Activated CD4-positive, alpha-beta memory T cell treated with anti-CD3 and anti-CD28 coated beads, Interleukin-2, amount 10 ng/mL, durations not matched to agents 7 days and 5 days (primary cell): ENCODE results near the gene CCT6B. TPM values are rescaled to one million over a fixed set of nuclear protein-coding genes. Genes with fewer than 3 reads are reported as not detected.
"Not testable (repeated sequence)": the region's sequence is repeated elsewhere in the genome, so short reads cannot be mapped to it uniquely, and the experiment has no call there.

Experiments used
- CTCF ChIA-PET: fragments of 350-600 bp; sonication (Branson Sonifier 250); formaldehyde crosslinking; loops from one replicate; lab custom pipeline; 2021; ENCODE audit warnings: antibody characterized with exemption, inconsistent platforms; lab: Charles Lee
- POLR2A ChIA-PET: fragments of 350-600 bp; sonication (Branson Sonifier 250); formaldehyde crosslinking; loops from one replicate; lab custom pipeline; 2021; ENCODE audit warnings: antibody characterized with exemption; lab: Charles Lee
- DNase-seq: peaks from one replicate; pipeline ENCODE4 v3.0.0-alpha.2; 2020
- H3K27ac Mint-ChIP-seq: one replicate; pipeline ENCODE4 v1.8.0; 2021; ENCODE audit warnings: mild to moderate bottlenecking, mixed read lengths
- H3K27me3 Mint-ChIP-seq: one replicate; pipeline ENCODE4 v1.8.0; 2021; ENCODE audit warnings: mixed read lengths
- H3K36me3 Mint-ChIP-seq: one replicate; pipeline ENCODE4 v1.8.0; 2021; ENCODE audit warnings: low read depth, mixed read lengths
- H3K4me1 Mint-ChIP-seq: one replicate; pipeline ENCODE4 v1.8.0; 2021; ENCODE audit warnings: mixed read lengths
- H3K4me3 Mint-ChIP-seq: one replicate; pipeline ENCODE4 v1.8.0; 2021; ENCODE audit warnings: mild to moderate bottlenecking, mixed read lengths
- H3K9me3 Mint-ChIP-seq: one replicate; pipeline ENCODE4 v1.8.0; 2021; ENCODE audit warnings: mixed read lengths
- total RNA-seq, 2 experiments: library from RNA; stranded (reverse); gene quantifications; one replicate each; pipeline ENCODE4 v1.2.3, GENCODE V29; 2021

Gene CCT6B
- total RNA-seq: 1 to 10 TPM; 1.5 to 1.9 TPM

GRCh38 chr17:34961093-34961911 lies at the start of gene CCT6B, which contains the start of gene ZNF830:
Gene CCT6B, minus strand, starts transcription at chr17:34961460. Its CDS starts 67 bp downstream, at chr17:34961393.
Gene ZNF830, plus strand, starts transcription at chr17:34961540. Its CDS starts 27 bp downstream, at chr17:34961567.
- H3K4me3 Mint-ChIP-seq: peak within 1 kb of the TSS; percentile 98
- peak; percentile 93 for DNase-seq
- peak within 1 kb of the TSS; percentile 97 for H3K27ac Mint-ChIP-seq
- peaks cover 31% of the 10 kb centered on the region for H3K4me1 Mint-ChIP-seq
- ChIA-PET POLR2A (interaction anchor here (0.6 to 2.0 kb wide), 24 partner anchors 8 to 472 kb away, joined by 3 to 56 read pairs (median 3); partner anchors contain the start of genes LIG3, NLE1, RAD51D and RFFL), CTCF (interaction anchor here (0.6 to 1.1 kb wide), 3 partner anchors 13 to 500 kb away, joined by 3 to 7 read pairs (median 4); no protein-coding TSS in a partner anchor)
- H3K36me3 Mint-ChIP-seq: peaks cover 27% of the 10 kb centered on the region
- peaks cover 5% of the 10 kb centered on the region for H3K27me3 Mint-ChIP-seq
- no peaks in the 10 kb centered on the region for H3K9me3 Mint-ChIP-seq

GRCh38 chr17:35010093-35010492 lies 48.8 kb upstream of the CCT6B start:
- H3K27me3 Mint-ChIP-seq: no peaks in the 10 kb centered on the region
- POLR2A ChIA-PET: interaction anchor here (1.3 to 1.5 kb wide), 2 partner anchors 8 to 13 kb away, joined by 3 to 6 read pairs; no protein-coding TSS in a partner anchor

GRCh38 chr17:35006961-35007360 lies 45.7 kb upstream of the CCT6B start:
- H3K27ac Mint-ChIP-seq: no peak overlapping the region
- H3K36me3 Mint-ChIP-seq: peaks cover 68% of the 10 kb centered on the region
- H3K27me3 Mint-ChIP-seq: no peaks in the 10 kb centered on the region
- no peak for DNase-seq
- H3K4me3 Mint-ChIP-seq: no peak overlapping the region
- H3K9me3 Mint-ChIP-seq: no peaks in the 10 kb centered on the region
- ChIA-PET POLR2A (interaction anchor here (1.3 kb wide), 1 partner anchor 112 kb away, joined by 3 read pairs; no protein-coding TSS in a partner anchor), CTCF (no interaction called here)
- no peaks in the 10 kb centered on the region for H3K4me1 Mint-ChIP-seq

More at GRCh38 chr17:35010093-35010492, 48.8 kb upstream of the CCT6B start:
- no peak for DNase-seq
- Mint-ChIP-seq H3K4me1 (no peaks in the 10 kb centered on the region), H3K27ac (no peak overlapping the region), H3K36me3 (peaks cover 63% of the 10 kb centered on the region), H3K4me3 (no peak overlapping the region), H3K9me3 (no peaks in the 10 kb centered on the region)
- CTCF ChIA-PET: interaction anchor here (2.0 kb wide), 1 partner anchor 80 kb away, joined by 9 read pairs; no protein-coding TSS in a partner anchor

- no peak for DNase-seq
- Mint-ChIP-seq H3K4me3 (no peak overlapping the region), H3K9me3 (no peaks in the 10 kb centered on the region), H3K36me3 (peaks cover 64% of the 10 kb centered on the region), H3K4me1 (no peaks in the 10 kb centered on the region), H3K27ac (no peak overlapping the region), H3K27me3 (no peaks in the 10 kb centered on the region)
- POLR2A ChIA-PET: interaction anchor here (1.3 kb wide), 1 partner anchor 113 kb away, joined by 3 read pairs; no protein-coding TSS in a partner anchor
- CTCF ChIA-PET: no interaction called here
Measured at GRCh38 chr17:35006345-35006744, 45.1 kb upstream of the CCT6B start.

GRCh38 chr17:35003778-35004177 lies 42.5 kb upstream of the CCT6B start:
- Mint-ChIP-seq H3K27me3 (no peaks in the 10 kb centered on the region), H3K4me3 (no peak overlapping the region), H3K9me3 (no peaks in the 10 kb centered on the region), H3K27ac (no peak overlapping the region), H3K36me3 (peaks cover 42% of the 10 kb centered on the region), H3K4me1 (no peaks in the 10 kb centered on the region)
- DNase-seq: no peak
- ChIA-PET CTCF (interaction anchor here (0.6 kb wide), 1 partner anchor 112 kb away, joined by 3 read pairs; no protein-coding TSS in a partner anchor), POLR2A (interaction anchor here (0.5 to 1.1 kb wide), 2 partner anchors 43 to 86 kb away, joined by 3 to 4 read pairs; no protein-coding TSS in a partner anchor)

GRCh38 chr17:35002876-35003551 lies 41.8 kb upstream of the CCT6B start:
- no peak overlapping the region for H3K27ac Mint-ChIP-seq
- H3K4me3 Mint-ChIP-seq: no peak overlapping the region
- DNase-seq: no peak
- CTCF ChIA-PET: no interaction called here
- H3K9me3 Mint-ChIP-seq: no peaks in the 10 kb centered on the region
- POLR2A ChIA-PET: interaction anchor here (1.1 to 1.3 kb wide), 3 partner anchors 20 to 116 kb away, joined by 4 to 7 read pairs (median 4); partner anchors contain the start of gene RAD51D
- peaks cover 41% of the 10 kb centered on the region for H3K36me3 Mint-ChIP-seq
- peaks cover 5% of the 10 kb centered on the region for H3K4me1 Mint-ChIP-seq
- no peaks in the 10 kb centered on the region for H3K27me3 Mint-ChIP-seq

GRCh38 chr17:35001549-35001948 lies 40.3 kb upstream of the CCT6B start:
- ChIA-PET CTCF (interaction anchor here (0.9 to 6.0 kb wide), 2 partner anchors 88 to 120 kb away, joined by 3 to 41 read pairs; partner anchors contain the start of gene FNDC8), POLR2A (interaction anchor here (1.2 to 3.3 kb wide), 2 partner anchors 21 kb away, joined by 3 to 13 read pairs; no protein-coding TSS in a partner anchor)
- no peak for DNase-seq
- H3K27me3 Mint-ChIP-seq: no peaks in the 10 kb centered on the region
- no peak overlapping the region for H3K27ac Mint-ChIP-seq
- H3K9me3 Mint-ChIP-seq: no peaks in the 10 kb centered on the region
- H3K4me1 Mint-ChIP-seq: peaks cover 6% of the 10 kb centered on the region
- H3K4me3 Mint-ChIP-seq: no peak overlapping the region
- H3K36me3 Mint-ChIP-seq: peaks cover 33% of the 10 kb centered on the region

- H3K4me1 Mint-ChIP-seq, H3K9me3 Mint-ChIP-seq, DNase-seq, H3K27ac Mint-ChIP-seq, H3K27me3 Mint-ChIP-seq, H3K4me3 Mint-ChIP-seq: not testable (repeated sequence)
- H3K36me3 Mint-ChIP-seq: peaks cover 37% of the 10 kb centered on the region
- POLR2A ChIA-PET: interaction anchor here (1.2 to 4.8 kb wide), 3 partner anchors 20 to 118 kb away, joined by 3 to 29 read pairs (median 13); partner anchors contain the start of gene RAD51D
- CTCF ChIA-PET: interaction anchor here (2.9 to 12.7 kb wide), 3 partner anchors 21 to 118 kb away, joined by 17 to 123 read pairs (median 41); partner anchors contain the start of genes FNDC8 and RAD51D
Measured at GRCh38 chr17:35000965-35001364, 39.7 kb upstream of the CCT6B start.

GRCh38 chr17:34999456-34999855 lies 38.2 kb upstream of the CCT6B start:
- CTCF ChIA-PET: interaction anchor here (1.0 to 12.7 kb wide), 8 partner anchors 10 to 120 kb away, joined by 3 to 123 read pairs (median 6); partner anchors contain the start of genes FNDC8, RAD51D and RFFL
- Mint-ChIP-seq H3K4me3 (no peak overlapping the region), H3K36me3 (peaks cover 38% of the 10 kb centered on the region), H3K27me3 (no peaks in the 10 kb centered on the region), H3K27ac (no peak overlapping the region), H3K4me1 (peaks cover 6% of the 10 kb centered on the region), H3K9me3 (no peaks in the 10 kb centered on the region)
- no peak for DNase-seq
- POLR2A ChIA-PET: interaction anchor here (0.8 to 4.8 kb wide), 8 partner anchors 17 to 120 kb away, joined by 3 to 29 read pairs (median 5); partner anchors contain the start of genes LIG3 and RAD51D

- peak; percentile 87 for DNase-seq
- Mint-ChIP-seq H3K9me3 (no peaks in the 10 kb centered on the region), H3K36me3 (peaks cover 39% of the 10 kb centered on the region), H3K27me3 (no peaks in the 10 kb centered on the region), H3K4me1 (peaks cover 9% of the 10 kb centered on the region), H3K4me3 (no peak overlapping the region), H3K27ac (peak overlapping the region; percentile 65)
- POLR2A ChIA-PET: interaction anchor here (0.7 to 4.9 kb wide), 6 partner anchors 17 to 121 kb away, joined by 3 to 29 read pairs (median 12); partner anchors contain the start of genes LIG3 and RAD51D
- CTCF ChIA-PET: interaction anchor here (1.0 to 12.7 kb wide), 9 partner anchors 11 to 121 kb away, joined by 3 to 123 read pairs (median 7); partner anchors contain the start of genes FNDC8, RAD51D and RFFL
Measured at GRCh38 chr17:34998205-34998604, 36.9 kb upstream of the CCT6B start.

- POLR2A ChIA-PET: interaction anchor here (1.4 to 4.9 kb wide), 3 partner anchors 16 to 122 kb away, joined by 6 to 29 read pairs (median 23); partner anchors contain the start of genes LIG3, RAD51D and RFFL
- no peak for DNase-seq
- Mint-ChIP-seq H3K36me3 (peaks cover 41% of the 10 kb centered on the region), H3K4me3 (no peak overlapping the region), H3K9me3 (no peaks in the 10 kb centered on the region), H3K4me1 (peaks cover 17% of the 10 kb centered on the region), H3K27ac (peak overlapping the region; percentile 33), H3K27me3 (no peaks in the 10 kb centered on the region)
- CTCF ChIA-PET: interaction anchor here (1.0 to 12.7 kb wide), 6 partner anchors 25 to 122 kb away, joined by 3 to 123 read pairs (median 8); partner anchors contain the start of genes FNDC8 and RAD51D
Measured at GRCh38 chr17:34997355-34997862, 36.1 kb upstream of the CCT6B start.
